Type B pancreatic cell (in vitro differentiated cells): ENCODE results near the gene PRIMA1. TPM values are rescaled to one million over a fixed set of nuclear protein-coding genes. Genes with fewer than 3 reads are reported as not detected.

Source experiments
- DNase-seq: peaks from one replicate; pipeline ENCODE4 v3.0.0; 2021; ENCODE audit warnings: mixed read lengths; ENCODE audit not compliant: unreplicated experiment; ENCODE audit errors: extremely low spot score
- H3K27ac Mint-ChIP-seq: 2 replicates; pipeline ENCODE4 v1.8.0; 2021; ENCODE audit warnings: mild to moderate bottlenecking, mixed read lengths
- H3K27me3 Mint-ChIP-seq: 2 replicates; pipeline ENCODE4 v1.8.0; 2021; ENCODE audit warnings: mixed read lengths
- H3K36me3 Mint-ChIP-seq: 2 replicates; pipeline ENCODE4 v1.8.0; 2021; ENCODE audit warnings: mixed read lengths
- H3K4me1 Mint-ChIP-seq: one replicate; pipeline ENCODE4 v1.8.0; 2021; ENCODE audit warnings: mixed read lengths; ENCODE audit not compliant: unreplicated experiment
- H3K4me3 Mint-ChIP-seq: 2 replicates; pipeline ENCODE4 v1.8.0; 2021; ENCODE audit warnings: mild to moderate bottlenecking, mixed read lengths
- H3K9me3 Mint-ChIP-seq: 2 replicates; pipeline ENCODE4 v1.8.0; 2021; ENCODE audit warnings: mixed read lengths
- total RNA-seq: library from RNA; stranded (reverse); gene quantifications from 2 replicates; pipeline ENCODE4 v1.2.1, GENCODE V29; 2021; ENCODE audit warnings: low replicate concordance
- TF ChIP-seq, protein P1 (sequence below): fragments of 200-600 bp; sonication (generic); conservative IDR thresholded peaks from 2 replicates; pipeline ENCODE4 v1.5.0; 2021; ENCODE audit warnings: antibody characterized with exemption, mild to moderate bottlenecking

The PRIMA1 gene
- total RNA-seq, 1 donor from 2014 or later: 1.7 TPM

DNA sequence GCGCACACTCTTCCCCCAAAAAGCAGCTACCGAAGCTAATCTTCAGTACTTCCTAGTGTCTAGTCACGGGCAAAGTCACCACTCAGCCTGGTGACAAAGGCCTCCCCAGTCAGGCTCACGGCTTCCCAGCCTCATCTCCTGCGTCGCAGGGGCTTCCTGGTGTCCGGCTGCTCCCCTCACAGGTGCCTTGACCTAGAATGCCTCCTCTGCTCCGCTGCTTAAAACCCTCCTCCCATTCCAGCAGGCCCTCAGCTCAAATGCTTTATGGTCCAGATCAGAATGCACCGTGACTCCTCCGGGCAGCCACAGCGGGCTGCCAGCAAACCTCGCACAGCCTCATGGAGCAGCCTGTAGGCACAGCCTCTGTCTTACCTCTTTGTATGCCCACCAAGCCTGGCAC is 53.1 kb downstream of the PRIMA1 start:
- no peak overlapping the region for H3K4me3 Mint-ChIP-seq
- no peaks in the 10 kb centered on the region for H3K4me1 Mint-ChIP-seq
- H3K27ac Mint-ChIP-seq: no peak overlapping the region
- TF ChIP-seq, protein P1, sequence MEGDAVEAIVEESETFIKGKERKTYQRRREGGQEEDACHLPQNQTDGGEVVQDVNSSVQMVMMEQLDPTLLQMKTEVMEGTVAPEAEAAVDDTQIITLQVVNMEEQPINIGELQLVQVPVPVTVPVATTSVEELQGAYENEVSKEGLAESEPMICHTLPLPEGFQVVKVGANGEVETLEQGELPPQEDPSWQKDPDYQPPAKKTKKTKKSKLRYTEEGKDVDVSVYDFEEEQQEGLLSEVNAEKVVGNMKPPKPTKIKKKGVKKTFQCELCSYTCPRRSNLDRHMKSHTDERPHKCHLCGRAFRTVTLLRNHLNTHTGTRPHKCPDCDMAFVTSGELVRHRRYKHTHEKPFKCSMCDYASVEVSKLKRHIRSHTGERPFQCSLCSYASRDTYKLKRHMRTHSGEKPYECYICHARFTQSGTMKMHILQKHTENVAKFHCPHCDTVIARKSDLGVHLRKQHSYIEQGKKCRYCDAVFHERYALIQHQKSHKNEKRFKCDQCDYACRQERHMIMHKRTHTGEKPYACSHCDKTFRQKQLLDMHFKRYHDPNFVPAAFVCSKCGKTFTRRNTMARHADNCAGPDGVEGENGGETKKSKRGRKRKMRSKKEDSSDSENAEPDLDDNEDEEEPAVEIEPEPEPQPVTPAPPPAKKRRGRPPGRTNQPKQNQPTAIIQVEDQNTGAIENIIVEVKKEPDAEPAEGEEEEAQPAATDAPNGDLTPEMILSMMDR: no peak
- H3K27me3 Mint-ChIP-seq: peaks cover 7% of the 10 kb centered on the region
- DNase-seq: no peak
- H3K36me3 Mint-ChIP-seq: no peaks in the 10 kb centered on the region
- H3K9me3 Mint-ChIP-seq: no peaks in the 10 kb centered on the region

DNA sequence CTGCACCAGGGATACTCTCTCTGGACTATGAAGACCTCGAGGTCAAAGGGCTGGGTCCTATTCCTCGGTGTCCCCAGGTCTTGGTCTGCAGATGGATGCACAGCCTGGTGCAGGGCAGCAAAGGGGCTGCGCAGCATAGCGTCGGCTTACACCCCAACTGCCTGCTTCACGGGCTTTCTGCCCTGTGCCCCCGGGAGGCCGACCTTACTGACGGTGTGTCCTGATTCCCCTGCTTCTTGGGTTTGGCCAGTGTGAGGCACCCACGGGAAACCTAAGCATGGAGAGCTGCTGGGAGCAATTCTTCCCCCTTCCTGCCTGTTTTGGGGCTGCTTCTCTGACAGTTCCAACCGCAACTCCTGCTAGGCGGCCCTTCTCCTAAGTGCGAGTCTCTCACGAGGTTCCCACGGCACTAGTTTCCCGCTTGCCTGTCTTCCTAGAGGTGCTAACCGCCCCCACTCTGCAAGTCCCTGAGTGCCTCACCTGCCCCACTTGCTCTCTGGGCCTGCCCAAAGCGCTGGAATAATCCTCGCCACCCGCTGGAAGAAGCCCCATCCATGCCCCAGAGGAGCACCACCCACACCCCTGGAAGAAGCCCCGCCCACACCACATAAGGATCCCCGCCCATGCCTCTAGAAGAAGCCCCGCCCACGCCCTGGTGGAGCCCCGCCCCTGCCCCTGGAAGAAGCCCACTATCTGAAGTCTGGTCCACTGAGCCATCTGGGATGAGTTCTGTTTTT is 54.0 kb downstream of the PRIMA1 start:
- DNase-seq: no peak
- no peaks in the 10 kb centered on the region for H3K36me3 Mint-ChIP-seq
- H3K4me1 Mint-ChIP-seq: no peaks in the 10 kb centered on the region
- H3K27me3 Mint-ChIP-seq: peaks cover 7% of the 10 kb centered on the region
- no peak overlapping the region for H3K4me3 Mint-ChIP-seq
- H3K27ac Mint-ChIP-seq: no peak overlapping the region
- H3K9me3 Mint-ChIP-seq: no peaks in the 10 kb centered on the region
- TF ChIP-seq, protein P1: no peak

DNA sequence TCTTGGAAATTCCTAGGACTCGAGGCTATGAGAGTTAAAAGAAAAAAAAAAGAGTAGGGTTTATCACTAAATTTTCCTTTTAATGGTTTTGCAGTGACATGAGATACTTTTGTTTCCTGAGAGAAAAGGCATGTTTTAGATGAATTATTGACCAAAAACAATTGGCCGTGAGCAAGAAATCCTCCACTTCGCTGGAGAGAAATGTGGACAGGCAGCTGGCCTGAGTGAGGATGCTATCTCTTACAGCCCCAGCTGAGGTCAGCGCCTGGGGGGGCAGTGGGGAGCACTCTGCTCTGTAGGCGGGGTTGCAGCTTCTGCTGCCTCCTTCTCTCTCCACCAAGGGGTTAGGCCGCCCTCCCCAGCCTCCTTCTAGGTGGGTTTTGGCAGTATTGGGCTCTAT is 54.7 kb downstream of the PRIMA1 start:
- H3K4me3 Mint-ChIP-seq: no peak overlapping the region
- H3K36me3 Mint-ChIP-seq: no peaks in the 10 kb centered on the region
- peaks cover 7% of the 10 kb centered on the region for H3K27me3 Mint-ChIP-seq
- DNase-seq: no peak
- H3K4me1 Mint-ChIP-seq: no peaks in the 10 kb centered on the region
- no peak overlapping the region for H3K27ac Mint-ChIP-seq
- TF ChIP-seq, protein P1: no peak
- no peaks in the 10 kb centered on the region for H3K9me3 Mint-ChIP-seq

DNA sequence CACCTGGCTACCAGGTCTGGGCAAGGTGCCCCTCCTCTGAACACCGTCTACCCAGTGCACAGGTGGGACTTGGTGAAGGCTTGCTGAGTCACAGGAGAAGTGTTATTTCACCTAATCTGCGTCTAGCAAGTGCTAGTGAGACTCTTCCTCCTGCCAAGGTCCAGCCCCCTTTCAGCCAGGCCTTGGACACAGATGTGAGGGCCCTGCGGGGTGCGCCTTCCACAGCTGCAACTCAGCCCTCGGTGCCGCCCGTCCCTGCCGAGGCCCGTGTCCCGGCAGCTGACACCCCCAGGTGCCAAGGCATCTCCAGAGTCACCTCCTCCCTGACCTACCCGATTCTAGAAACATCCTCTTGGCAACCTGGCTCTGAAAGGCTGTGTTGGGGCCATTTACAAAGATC is 55.1 kb downstream of the PRIMA1 start:
- TF ChIP-seq, protein P1: no peak
- no peak overlapping the region for H3K4me3 Mint-ChIP-seq

DNA sequence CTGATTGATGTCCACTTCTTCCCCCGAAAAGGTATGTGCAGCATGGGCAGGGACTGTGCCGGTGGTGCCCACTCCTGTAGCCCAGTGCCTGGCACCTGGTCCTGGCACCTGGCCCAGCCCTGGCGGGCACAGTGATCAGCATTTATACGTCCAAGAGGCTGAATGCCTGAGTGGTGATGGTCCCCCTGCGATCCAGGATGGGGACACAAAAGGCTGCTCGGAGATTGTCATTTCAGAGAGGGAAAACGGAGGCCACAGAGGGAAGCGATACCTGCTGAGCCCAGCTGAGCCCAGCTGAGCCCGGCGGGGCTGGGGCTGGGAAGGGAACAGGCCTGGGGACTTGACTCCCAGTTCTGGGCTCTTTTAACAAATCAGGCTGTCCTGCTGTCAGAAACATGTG is 55.8 kb downstream of the PRIMA1 start:
- H3K4me3 Mint-ChIP-seq: no peak overlapping the region
- TF ChIP-seq, protein P1: no peak
- H3K4me1 Mint-ChIP-seq: no peaks in the 10 kb centered on the region
- H3K27me3 Mint-ChIP-seq: peaks cover 7% of the 10 kb centered on the region
- no peak overlapping the region for H3K27ac Mint-ChIP-seq
- H3K36me3 Mint-ChIP-seq: no peaks in the 10 kb centered on the region
- H3K9me3 Mint-ChIP-seq: no peaks in the 10 kb centered on the region
- DNase-seq: no peak

More for the DNA sequence above, 55.1 kb downstream of the PRIMA1 start:
- Mint-ChIP-seq H3K27me3 (peaks cover 7% of the 10 kb centered on the region), H3K4me1 (no peaks in the 10 kb centered on the region), H3K9me3 (no peaks in the 10 kb centered on the region), H3K27ac (no peak overlapping the region), H3K36me3 (no peaks in the 10 kb centered on the region)
- no peak for DNase-seq
